IPS DF 19.7 (cell line): Measurements from ENCODE around the gene EEFSEC.

Source experiments
- DNase-seq: peaks from one replicate; pipeline ENCODE4 v3.0.0-alpha.2; 2013; ENCODE audit warnings: low read depth, low spot score

The EEFSEC gene

DNA sequence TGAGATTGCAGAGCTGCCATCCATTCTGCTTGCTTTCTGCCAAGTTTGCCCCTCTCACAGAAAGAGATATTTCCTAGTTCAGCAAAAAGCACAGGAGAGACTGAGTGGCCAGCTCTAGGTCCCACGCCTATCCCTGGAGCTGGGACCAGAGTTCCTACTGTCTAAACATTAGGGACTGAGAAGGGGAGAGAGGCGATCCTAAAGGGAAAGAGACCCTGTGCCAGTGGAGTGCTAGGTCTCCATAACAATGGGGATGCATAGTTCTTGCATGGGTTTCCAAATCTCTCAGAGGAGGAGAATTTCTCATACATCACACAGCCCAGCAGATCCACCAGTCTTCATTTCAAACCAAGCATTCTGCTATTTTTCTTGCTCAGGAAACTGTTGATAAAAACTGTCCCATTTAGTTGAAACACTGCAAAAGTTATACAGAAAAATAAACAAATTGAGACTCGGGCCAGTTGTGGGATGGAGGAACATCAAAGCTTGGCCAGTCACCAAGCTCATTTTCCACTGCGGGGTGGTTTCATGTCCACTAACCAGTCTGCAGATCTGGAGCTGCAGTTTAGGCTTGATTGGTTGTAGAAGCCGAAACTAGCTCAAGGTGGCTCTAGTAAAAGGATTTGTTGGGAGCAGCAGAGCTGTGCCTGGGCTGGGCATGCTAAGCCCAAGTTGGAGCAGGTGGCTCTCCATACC is 62.7 kb downstream of the EEFSEC start:
- no peak for DNase-seq

- no peak for DNase-seq
Observed at GRCh38 chr3:128217702-128218547, 64.6 kb downstream of the EEFSEC start.

- no peak for DNase-seq
Observed at GRCh38 chr3:128218548-128219257, 65.4 kb downstream of the EEFSEC start.

- DNase-seq, result no peak
Observed at GRCh38 chr3:128221328-128221727, 68.0 kb downstream of the EEFSEC start.

DNA sequence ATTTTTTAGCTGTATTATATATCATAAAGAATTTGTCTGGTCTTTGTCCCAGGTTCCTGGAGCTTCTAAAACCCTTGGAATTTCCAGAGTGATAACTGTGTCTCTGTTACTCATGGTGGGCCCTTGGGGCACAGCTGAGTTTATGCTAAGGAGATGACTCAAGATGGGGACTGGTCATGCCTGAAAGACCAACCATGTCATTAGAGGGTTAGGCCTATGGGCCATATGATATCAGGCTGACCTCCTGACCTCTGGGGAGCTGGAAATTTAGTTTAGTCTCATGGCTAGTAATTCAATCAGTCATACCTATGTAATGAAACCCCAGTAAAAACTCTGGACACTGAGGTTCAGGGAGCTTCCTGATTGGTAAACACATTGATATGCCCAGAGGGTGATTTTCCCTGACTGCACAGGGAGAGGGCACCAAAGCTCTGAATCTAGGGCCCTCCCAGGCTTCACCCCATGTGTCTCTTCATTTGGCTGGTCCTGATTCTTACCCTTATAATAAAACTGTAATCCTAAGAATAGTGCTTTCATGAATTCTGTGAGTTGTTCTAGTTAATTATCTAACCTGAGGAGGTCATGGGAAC is 69.6 kb downstream of the EEFSEC start:
- DNase-seq, result no peak

DNA sequence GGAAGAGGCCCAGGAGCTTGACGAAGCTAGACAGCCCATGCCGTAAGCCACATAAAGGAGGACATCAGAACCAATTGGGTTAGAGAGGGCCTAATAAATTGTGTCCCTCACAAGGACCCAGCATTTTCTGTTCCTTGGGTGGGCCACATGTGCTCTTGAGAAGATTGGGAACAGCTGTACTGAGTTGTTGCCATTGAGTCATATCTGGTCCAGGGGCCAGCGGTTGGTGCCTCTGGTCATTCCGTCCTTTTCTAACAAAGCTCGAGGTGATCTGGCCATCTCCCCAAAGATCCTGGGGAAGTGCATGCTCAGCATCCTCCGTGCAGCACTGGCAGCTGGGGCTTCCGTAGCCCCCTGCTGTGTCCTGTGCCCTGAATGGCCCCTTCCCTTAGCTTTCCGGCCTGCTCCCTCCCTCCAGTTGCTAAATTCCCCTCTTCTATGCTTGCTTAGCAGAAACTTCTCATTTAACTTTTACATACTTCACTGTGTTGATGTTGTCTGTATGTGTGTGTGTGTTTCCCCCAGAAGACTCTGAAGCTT is 73.0 kb downstream of the EEFSEC start:
- DNase-seq, result no peak

GRCh38 chr3:128226795-128227395 is 73.6 kb downstream of the EEFSEC start:
- no peak for DNase-seq

DNA sequence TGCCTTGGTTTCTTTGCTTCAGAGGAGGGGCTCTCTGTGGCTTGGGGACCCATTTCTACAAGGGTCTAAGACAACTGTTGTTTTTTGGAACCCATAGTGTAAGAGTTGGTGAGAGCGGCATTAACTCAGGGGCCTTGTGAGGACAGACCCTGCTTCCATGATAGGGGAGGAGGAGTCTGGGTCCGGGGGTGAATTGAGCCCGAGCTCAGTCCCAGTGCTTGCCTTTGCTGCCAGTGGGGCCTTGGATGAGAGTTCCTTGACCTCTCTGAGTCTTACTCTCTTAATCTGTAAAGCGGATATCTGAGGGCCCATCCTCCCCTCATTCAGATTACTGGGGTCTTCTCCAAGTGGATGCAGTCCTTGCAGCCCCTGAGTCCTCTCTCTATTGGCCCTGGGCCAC is 74.2 kb downstream of the EEFSEC start:
- DNase-seq, result no peak

- no peak for DNase-seq
Observed at GRCh38 chr3:128228366-128228910, 75.2 kb downstream of the EEFSEC start.

GRCh38 chr3:128229106-128229857 is 76.0 kb downstream of the EEFSEC start:
- DNase-seq, result no peak

GRCh38 chr3:128231606-128232005 is 78.3 kb downstream of the EEFSEC start:
- no peak for DNase-seq

DNA sequence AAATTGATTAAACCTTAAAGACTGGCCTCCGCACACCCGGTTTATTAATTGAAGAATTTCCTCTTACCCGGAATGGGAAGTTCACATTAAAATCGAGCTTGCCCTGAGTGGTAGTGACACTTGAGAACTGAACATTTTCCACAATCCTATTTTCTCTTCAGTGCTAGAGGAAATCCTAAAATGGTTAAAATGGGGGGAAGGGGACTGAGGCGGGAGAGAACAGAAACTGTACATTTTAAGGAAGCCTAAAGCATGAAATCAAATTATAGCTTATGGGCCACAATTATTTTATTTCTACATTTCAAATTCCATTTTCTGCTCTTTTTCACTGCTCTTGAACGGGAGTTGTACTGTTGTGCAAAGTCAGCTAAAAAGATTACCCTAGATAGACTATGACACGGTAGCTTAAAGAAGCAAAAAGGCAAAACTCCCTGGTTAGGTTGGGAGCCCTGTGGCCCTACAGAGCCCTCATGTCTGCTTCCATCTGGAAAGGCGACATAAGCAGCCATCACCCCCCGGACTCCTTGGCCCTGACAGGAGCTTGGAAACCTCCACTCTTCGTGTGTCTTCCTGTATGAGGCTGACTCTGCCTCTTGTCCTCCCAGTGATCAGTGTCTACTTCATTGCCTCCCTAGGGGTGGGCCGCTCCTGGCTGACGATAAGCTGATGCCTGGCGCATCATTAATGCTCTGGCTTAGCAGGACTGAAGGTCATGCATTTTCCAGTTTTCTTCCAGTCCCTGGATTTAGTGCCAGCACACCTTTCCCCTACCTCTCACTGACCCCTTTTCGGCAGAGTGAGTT is 79.3 kb downstream of the EEFSEC start:
- DNase-seq, result no peak

GRCh38 chr3:128235207-128235926 is 82.1 kb downstream of the EEFSEC start:
- DNase-seq, result no peak

GRCh38 chr3:128236657-128237056 is 83.4 kb downstream of the EEFSEC start:
- no peak for DNase-seq

GRCh38 chr3:128237348-128238183 is 84.3 kb downstream of the EEFSEC start:
- DNase-seq, result no peak

DNA sequence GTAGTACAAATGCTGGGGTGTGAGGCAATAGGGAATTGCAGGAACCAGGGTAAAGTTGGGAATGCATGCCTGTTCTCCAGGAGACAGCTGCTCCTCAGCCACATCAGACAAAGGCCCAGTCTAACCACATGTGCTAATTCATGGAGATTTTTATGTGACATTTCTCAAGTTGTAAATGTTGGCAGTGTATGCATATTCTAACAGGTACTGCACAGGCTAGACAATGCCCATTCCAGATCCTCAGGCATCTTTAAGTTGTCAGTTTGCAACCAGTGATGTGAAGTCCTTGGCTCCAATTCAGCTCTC is 84.9 kb downstream of the EEFSEC start:
- DNase-seq, result no peak

DNA sequence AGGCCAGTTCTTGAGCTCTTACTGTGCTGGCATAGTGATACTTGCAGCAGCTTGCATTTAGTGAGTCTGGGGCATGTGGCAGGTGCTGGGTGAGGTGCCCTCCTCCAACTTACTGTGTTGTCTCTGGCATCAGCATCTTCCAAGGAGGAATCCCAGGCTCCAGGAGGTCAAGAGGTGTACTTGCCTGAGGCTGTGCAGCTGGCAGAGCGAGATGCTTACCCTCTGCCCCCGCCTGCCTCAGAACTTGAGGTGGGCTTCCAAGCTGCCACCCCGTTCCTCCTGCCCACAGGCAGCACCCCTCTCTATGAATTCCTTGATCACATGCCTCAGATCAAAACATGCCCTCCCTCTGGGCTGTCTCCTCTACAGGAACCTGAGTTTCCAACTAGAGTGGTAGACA is 86.0 kb downstream of the EEFSEC start:
- DNase-seq, result no peak

GRCh38 chr3:128240232-128240631 is 87.0 kb downstream of the EEFSEC start:
- DNase-seq, result no peak
